HG03342 (cell line): Measurements from ENCODE around the gene COL5A1.

ENCODE experiments used
- ATAC-seq: cut with Tn5 transposase; IDR thresholded peaks from one replicate; pipeline ENCODE4 v1.9.1; 2021; ENCODE audit warnings: mild to moderate bottlenecking, moderate library complexity; ENCODE audit not compliant: unreplicated experiment

The COL5A1 gene

GRCh38 chr9:134759913-134760312, 118.3 kb downstream of the COL5A1 start:
- ATAC-seq, result no peak

- no peak for ATAC-seq
Observed at GRCh38 chr9:134760750-134761420, 119.3 kb downstream of the COL5A1 start.

GRCh38 chr9:134764473-134765269, 123.1 kb downstream of the COL5A1 start:
- ATAC-seq, result no peak

- ATAC-seq, result no peak
Observed at GRCh38 chr9:134765785-134766184, 124.2 kb downstream of the COL5A1 start.

GRCh38 chr9:134766587-134766986, 125.0 kb downstream of the COL5A1 start:
- no peak for ATAC-seq

GRCh38 chr9:134768332-134768708, 126.7 kb downstream of the COL5A1 start:
- no peak for ATAC-seq

GRCh38 chr9:134768709-134769351, 127.2 kb downstream of the COL5A1 start:
- ATAC-seq, result no peak

- ATAC-seq, result no peak
Observed at GRCh38 chr9:134770972-134771971, 129.7 kb downstream of the COL5A1 start.

- no peak for ATAC-seq
Observed at GRCh38 chr9:134772331-134772730, 130.7 kb downstream of the COL5A1 start.

- ATAC-seq, result no peak
Observed at GRCh38 chr9:134773842-134774241, 132.2 kb downstream of the COL5A1 start.

- ATAC-seq, result no peak
Observed at GRCh38 chr9:134774410-134774809, 132.8 kb downstream of the COL5A1 start.

- ATAC-seq, result no peak
Observed at GRCh38 chr9:134775081-134775951, 133.7 kb downstream of the COL5A1 start.

- no peak for ATAC-seq
Observed at GRCh38 chr9:134776080-134776796, 134.6 kb downstream of the COL5A1 start.

GRCh38 chr9:134777153-134777552, 135.6 kb downstream of the COL5A1 start:
- no peak for ATAC-seq

- ATAC-seq, result no peak
Observed at GRCh38 chr9:134778156-134778555, 136.6 kb downstream of the COL5A1 start.

- no peak for ATAC-seq
Observed at GRCh38 chr9:134778841-134779411, 137.3 kb downstream of the COL5A1 start.

- ATAC-seq, result no peak
Observed at GRCh38 chr9:134779640-134780039, 138.0 kb downstream of the COL5A1 start.

GRCh38 chr9:134781591-134782302, 140.1 kb downstream of the COL5A1 start:
- ATAC-seq, result no peak
